CD14-positive monocyte (primary cell): ENCODE results near the gene ANKRD60. TPM values are rescaled to one million over a fixed set of nuclear protein-coding genes. Genes with fewer than 3 reads are reported as not detected.

Experiments
- DNase-seq, 3 donors: peaks; one replicate each; pipeline ENCODE4 v3.0.0-alpha.2; 2011 to 2022
- H2AFZ ChIP-seq: 2 replicates; pipeline ENCODE4 v1.6.0; 2012; ENCODE audit warnings: mild to moderate bottlenecking, low read depth, low read length, inconsistent platforms; ENCODE audit not compliant: insufficient read depth, poor library complexity, severe bottlenecking
- H3K27ac ChIP-seq, 2 donors: 1 replicate in 1 of 2; 2 replicates in 1 of 2; pipeline ENCODE4 v1.5.1; 2012 to 2013; ENCODE audit warnings: low read length in 2 of 2, control low read depth in 1 of 2, inconsistent platforms in 1 of 2, low read depth in 1 of 2, mild to moderate bottlenecking in 1 of 2
- H3K27me3 ChIP-seq, 2 donors: one replicate each; pipeline versions ENCODE4 v1.6.0 to v1.6.1; 2011 to 2013; ENCODE audit warnings: low read length in 2 of 2; ENCODE audit not compliant: control insufficient read depth in 2 of 2, insufficient read depth in 2 of 2
- H3K36me3 ChIP-seq, 2 donors: replicated peaks in 1 of 2; 1 replicate in 1 of 2; 2 replicates in 1 of 2; pipeline versions ENCODE4 v1.5.1 to v1.6.1; 2012 to 2013; ENCODE audit warnings: low read length in 2 of 2, control low read depth in 1 of 2, inconsistent platforms in 1 of 2, mild to moderate bottlenecking in 1 of 2; ENCODE audit not compliant: insufficient read depth in 2 of 2, control insufficient read depth in 1 of 2
- H3K4me1 ChIP-seq, 2 donors: 1 replicate in 1 of 2; 2 replicates in 1 of 2; pipeline versions ENCODE4 v1.5.1 to v1.6.1; 2012 to 2013; ENCODE audit warnings: low read length in 2 of 2, control low read depth in 1 of 2, inconsistent platforms in 1 of 2, mild to moderate bottlenecking in 1 of 2, moderate library complexity in 1 of 2; ENCODE audit not compliant: insufficient read depth in 2 of 2, control insufficient read depth in 1 of 2
- H3K4me2 ChIP-seq: replicated peaks from 2 replicates; pipeline ENCODE3; 2012; ENCODE audit warnings: low read length, moderate library complexity, mild to moderate bottlenecking; ENCODE audit not compliant: poor library complexity, severe bottlenecking; ENCODE audit errors: extremely low read depth
- H3K4me3 ChIP-seq, 3 experiments: fragments of 200-600 bp in 1 of 3; sonication (generic) in 1 of 3; replicated peaks in 1 of 3; 1 replicate in 2 of 3; 2 replicates in 1 of 3; pipeline ENCODE4 v1.5.1; 2011 to 2013; ENCODE audit warnings: low read length in 3 of 3, mild to moderate bottlenecking in 3 of 3, control low read depth in 2 of 3, low read depth in 2 of 3, inconsistent platforms in 1 of 3, moderate library complexity in 1 of 3
- H3K79me2 ChIP-seq: 2 replicates; pipeline ENCODE4 v1.6.0; 2012; ENCODE audit warnings: mild to moderate bottlenecking, control low read depth, inconsistent platforms, low read length, moderate library complexity; ENCODE audit not compliant: insufficient read depth
- H3K9ac ChIP-seq: 2 replicates; pipeline ENCODE4 v1.6.0; 2017; ENCODE audit warnings: low read length, mild to moderate bottlenecking; ENCODE audit not compliant: insufficient read depth, poor library complexity, severe bottlenecking
- H3K9me3 ChIP-seq, 2 donors: replicated peaks in 1 of 2; 1 replicate in 1 of 2; 2 replicates in 1 of 2; pipeline versions ENCODE4 v1.5.1 to v1.6.1; 2012 to 2013; ENCODE audit warnings: low read length in 2 of 2, control low read depth in 1 of 2; ENCODE audit not compliant: control insufficient read depth in 1 of 2, insufficient read depth in 1 of 2
- H4K20me1 ChIP-seq: 2 replicates; pipeline ENCODE4 v1.6.0; 2012; ENCODE audit warnings: mild to moderate bottlenecking, low read length, control low read depth, moderate library complexity; ENCODE audit not compliant: insufficient read depth
- H3K27ac Mint-ChIP-seq, 7 donors: one replicate each; pipeline ENCODE4 v1.8.0; 2020; ENCODE audit warnings: mild to moderate bottlenecking in 7 of 7, mixed read lengths in 7 of 7, moderate library complexity in 6 of 7, inconsistent platforms in 2 of 7
- H3K27me3 Mint-ChIP-seq, 3 donors: one replicate each; pipeline ENCODE4 v1.8.0; 2021 to 2022; ENCODE audit warnings: low read depth in 3 of 3, mild to moderate bottlenecking in 3 of 3, mixed read lengths in 3 of 3, moderate library complexity in 3 of 3, inconsistent platforms in 1 of 3
- H3K36me3 Mint-ChIP-seq, 2 donors: one replicate each; pipeline ENCODE4 v1.8.0; 2020; ENCODE audit warnings: mixed read lengths in 2 of 2, inconsistent platforms in 1 of 2, mild to moderate bottlenecking in 1 of 2
- H3K4me1 Mint-ChIP-seq: one replicate; pipeline ENCODE4 v1.8.0; 2020; ENCODE audit warnings: mild to moderate bottlenecking, mixed read lengths
- H3K4me3 Mint-ChIP-seq, 2 donors: one replicate each; pipeline ENCODE4 v1.8.0; 2020; ENCODE audit warnings: mild to moderate bottlenecking in 2 of 2, mixed read lengths in 2 of 2, moderate library complexity in 1 of 2
- H3K9me3 Mint-ChIP-seq, 7 donors: one replicate each; pipeline ENCODE4 v1.8.0; 2020 to 2022; ENCODE audit warnings: mixed read lengths in 7 of 7, mild to moderate bottlenecking in 6 of 7, moderate library complexity in 6 of 7, inconsistent platforms in 2 of 7
- CTCF ChIP-seq: fragments of 200-600 bp; IDR thresholded peaks from one replicate; pipeline ENCODE4 v1.8.0; 2022; ENCODE audit warnings: antibody characterized with exemption, mild to moderate bottlenecking
- WGBS: methylation state at CpG from one replicate; pipeline ENCODE4 v1.1.5; 2013; ENCODE audit warnings: missing lambda C conversion rate; ENCODE audit not compliant: insufficient coverage; 5-methylcytosine and 5-hydroxymethylcytosine counted together
- intact Hi-C, 2 donors: fragments of 100-400 bp; cut with micrococcal nuclease; formaldehyde crosslinking; loops; one replicate each; pipeline versions ENCODE4 v1.15.0 to v1.15.1; 2023
- polyA plus RNA-seq, 3 donors: library from polyadenylated mRNA; depleted of rRNA in 1 of 3; unstranded in 2 of 3; stranded (reverse) in 1 of 3; fragments of 300-500 nt in 2 of 3; fragments of >200 nt in 1 of 3; fragmentation: Illumina TruSeq in 2 of 3; gene quantifications; 1 replicate in 2 of 3; 2 replicates in 1 of 3; pipeline ENCODE4 v1.2.3, GENCODE V29; 2012 to 2021

Gene ANKRD60
- polyA plus RNA-seq, 3 donors, result not detected

- H3K27me3 ChIP-seq, result no peaks in the 10 kb centered on the region
- H3K79me2 ChIP-seq, result no peaks in the 10 kb centered on the region
- no peak for DNase-seq
- Mint-ChIP-seq H3K4me3 (no peak overlapping the region), H3K9me3 (peaks cover 0 to 5% (median 2%) of the 10 kb centered on the region in 7 donors), H3K4me1 (peaks cover 23% of the 10 kb centered on the region), H3K36me3 (peaks cover 33 to 38% of the 10 kb centered on the region in 2 donors), H3K27ac (peak overlapping the region in 1 of 7 donors; percentile 14), H3K27me3 (peaks cover 0 to 2% (median 1%) of the 10 kb centered on the region in 3 donors)
- H3K27ac ChIP-seq, result no peak overlapping the region
- no peak overlapping the region for H3K9ac ChIP-seq
- peaks cover 6 to 10% of the 10 kb centered on the region in 2 donors for H3K4me1 ChIP-seq
- H3K9me3 ChIP-seq, result no peaks in the 10 kb centered on the region
- H2AFZ ChIP-seq, result no peak overlapping the region
- TF ChIP-seq CTCF, result no peak
- no peak overlapping the region for H3K4me2 ChIP-seq
- peaks cover 16% of the 10 kb centered on the region for H4K20me1 ChIP-seq
- intact Hi-C loops, result no loop called here
- peaks cover 13 to 18% of the 10 kb centered on the region in 2 donors for H3K36me3 ChIP-seq
- no peak overlapping the region for H3K4me3 ChIP-seq
These were observed 26.4 kb upstream of the ANKRD60 start for GRCh38 chr20:58254890-58255289.

- DNase-seq, result peak; percentile 41 to 78 (median 54)
- Histone ChIP-seq H2AFZ (no peak overlapping the region), H3K9me3 (no peaks in the 10 kb centered on the region), H3K36me3 (peaks cover 31 to 43% of the 10 kb centered on the region in 2 donors), H3K9ac (no peak overlapping the region), H3K4me2 (no peak overlapping the region), H3K4me1 (peaks cover 6 to 9% of the 10 kb centered on the region in 2 donors), H3K4me3 (no peak overlapping the region), H4K20me1 (peaks cover 16% of the 10 kb centered on the region), H3K27me3 (no peaks in the 10 kb centered on the region), H3K79me2 (no peaks in the 10 kb centered on the region), H3K27ac (no peak overlapping the region)
- no peak for TF ChIP-seq CTCF
- peak overlapping the region; percentile 25 to 93 (median 60) for H3K27ac Mint-ChIP-seq
- intact Hi-C loops, result no loop called here
- no peak overlapping the region for H3K4me3 Mint-ChIP-seq
- H3K27me3 Mint-ChIP-seq, result peaks cover 0 to 1% (median 0%) of the 10 kb centered on the region in 3 donors
- peaks cover 0 to 5% (median 2%) of the 10 kb centered on the region in 7 donors for H3K9me3 Mint-ChIP-seq
- peaks cover 42 to 48% of the 10 kb centered on the region in 2 donors for H3K36me3 Mint-ChIP-seq
- no CpG with 5 or more reads among the region's 2 CpGs for WGBS
- peaks cover 19% of the 10 kb centered on the region for H3K4me1 Mint-ChIP-seq
These were observed 23.6 kb upstream of the ANKRD60 start for GRCh38 chr20:58251979-58252591.
